Measurements from ENCODE around the gene FOXI3. TPM values are rescaled to one million over a fixed set of nuclear protein-coding genes. Genes with fewer than 3 reads are reported as not detected.

Gene FOXI3
- total and polyA plus RNA-seq, 9 of the 15 experiments (the other 6 are each of a cell fraction or from before 2014, with no cell fraction given): not detected

GRCh38 chr2:88429929-88430328 is 22.6 kb downstream of the FOXI3 start (continued):
- no peak for TF ChIP-seq ZBTB11 (CRISPR knock-in tag; IDR thresholded peaks at IDR 0.05)
- no peak for TF ChIP-seq GABPA (tag; conservative IDR thresholded peaks at IDR 0.05; ENCODE audit: low read depth)
- no peak for TF ChIP-seq TEAD1 (CRISPR knock-in tag; IDR thresholded peaks at IDR 0.05)
- TF ChIP-seq PURB (CRISPR knock-in tag; IDR thresholded peaks at IDR 0.05; ENCODE audit: low read depth): no peak
- TF ChIP-seq TEAD4 (IDR thresholded peaks at IDR 0.05; ENCODE audit: low read length): no peak
- TF ChIP-seq TEAD4 (CRISPR knock-in tag; IDR thresholded peaks at IDR 0.05; ENCODE audit: borderline replicate concordance): no peak
- TF ChIP-seq, protein P1, sequence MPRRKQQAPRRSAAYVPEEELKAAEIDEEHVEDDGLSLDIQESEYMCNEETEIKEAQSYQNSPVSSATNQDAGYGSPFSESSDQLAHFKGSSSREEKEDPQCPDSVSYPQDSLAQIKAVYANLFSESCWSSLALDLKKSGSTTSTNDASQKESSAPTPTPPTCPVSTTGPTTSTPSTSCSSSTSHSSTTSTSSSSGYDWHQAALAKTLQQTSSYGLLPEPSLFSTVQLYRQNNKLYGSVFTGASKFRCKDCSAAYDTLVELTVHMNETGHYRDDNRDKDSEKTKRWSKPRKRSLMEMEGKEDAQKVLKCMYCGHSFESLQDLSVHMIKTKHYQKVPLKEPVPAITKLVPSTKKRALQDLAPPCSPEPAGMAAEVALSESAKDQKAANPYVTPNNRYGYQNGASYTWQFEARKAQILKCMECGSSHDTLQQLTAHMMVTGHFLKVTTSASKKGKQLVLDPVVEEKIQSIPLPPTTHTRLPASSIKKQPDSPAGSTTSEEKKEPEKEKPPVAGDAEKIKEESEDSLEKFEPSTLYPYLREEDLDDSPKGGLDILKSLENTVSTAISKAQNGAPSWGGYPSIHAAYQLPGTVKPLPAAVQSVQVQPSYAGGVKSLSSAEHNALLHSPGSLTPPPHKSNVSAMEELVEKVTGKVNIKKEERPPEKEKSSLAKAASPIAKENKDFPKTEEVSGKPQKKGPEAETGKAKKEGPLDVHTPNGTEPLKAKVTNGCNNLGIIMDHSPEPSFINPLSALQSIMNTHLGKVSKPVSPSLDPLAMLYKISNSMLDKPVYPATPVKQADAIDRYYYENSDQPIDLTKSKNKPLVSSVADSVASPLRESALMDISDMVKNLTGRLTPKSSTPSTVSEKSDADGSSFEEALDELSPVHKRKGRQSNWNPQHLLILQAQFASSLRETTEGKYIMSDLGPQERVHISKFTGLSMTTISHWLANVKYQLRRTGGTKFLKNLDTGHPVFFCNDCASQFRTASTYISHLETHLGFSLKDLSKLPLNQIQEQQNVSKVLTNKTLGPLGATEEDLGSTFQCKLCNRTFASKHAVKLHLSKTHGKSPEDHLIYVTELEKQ (CRISPR knock-in tag; IDR thresholded peaks at IDR 0.05): no peak
- TF ChIP-seq USF1 (CRISPR knock-in tag; IDR thresholded peaks at IDR 0.05): peak; percentile 35; the same call in 1 of the 2 replicates
- TF ChIP-seq, protein P2, sequence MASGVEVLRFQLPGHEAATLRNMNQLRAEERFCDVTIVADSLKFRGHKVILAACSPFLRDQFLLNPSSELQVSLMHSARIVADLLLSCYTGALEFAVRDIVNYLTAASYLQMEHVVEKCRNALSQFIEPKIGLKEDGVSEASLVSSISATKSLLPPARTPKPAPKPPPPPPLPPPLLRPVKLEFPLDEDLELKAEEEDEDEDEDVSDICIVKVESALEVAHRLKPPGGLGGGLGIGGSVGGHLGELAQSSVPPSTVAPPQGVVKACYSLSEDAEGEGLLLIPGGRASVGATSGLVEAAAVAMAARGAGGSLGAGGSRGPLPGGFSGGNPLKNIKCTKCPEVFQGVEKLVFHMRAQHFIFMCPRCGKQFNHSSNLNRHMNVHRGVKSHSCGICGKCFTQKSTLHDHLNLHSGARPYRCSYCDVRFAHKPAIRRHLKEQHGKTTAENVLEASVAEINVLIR (CRISPR knock-in tag; IDR thresholded peaks at IDR 0.05): no peak
